Measurements from ENCODE around the gene RFXANK.

RFXANK gene

GRCh38 chr19:19185853-19186740 is 6.0 kb upstream of the RFXANK start:
- TF ChIP-seq GATA3 (IDR thresholded peaks at IDR 0.05; ENCODE audit: low read depth, low read length) = no peak
- TF ChIP-seq GATA2 (IDR thresholded peaks at IDR 0.05; ENCODE audit: low read depth, low read length) = no peak

- TF ChIP-seq GATA3 (IDR thresholded peaks at IDR 0.05; ENCODE audit: low read depth, low read length) (no peak), GATA2 (IDR thresholded peaks at IDR 0.05; ENCODE audit: low read depth, low read length) (no peak)
Measured at GRCh38 chr19:19186742-19187141, 5.3 kb upstream of the RFXANK start.

GRCh38 chr19:19191768-19192077 is 335 bp upstream of the RFXANK start:
- no peak for TF ChIP-seq GATA2 (IDR thresholded peaks at IDR 0.05; ENCODE audit: low read depth, low read length)
- TF ChIP-seq GATA3 (IDR thresholded peaks at IDR 0.05; ENCODE audit: low read depth, low read length) = no peak

- TF ChIP-seq GATA3 (IDR thresholded peaks at IDR 0.05; ENCODE audit: low read depth, low read length) (no peak), GATA2 (IDR thresholded peaks at IDR 0.05; ENCODE audit: low read depth, low read length) (peak; percentile 68)
Measured at GRCh38 chr19:19192910-19193423, 909 bp downstream of the RFXANK start.

- no peak for TF ChIP-seq GATA3 (IDR thresholded peaks at IDR 0.05; ENCODE audit: low read depth, low read length)
- TF ChIP-seq GATA2 (IDR thresholded peaks at IDR 0.05; ENCODE audit: low read depth, low read length) = no peak
Measured at GRCh38 chr19:19193926-19194325, 1.9 kb downstream of the RFXANK start.

GRCh38 chr19:19201697-19202630 is 9.9 kb downstream of the RFXANK start:
- TF ChIP-seq GATA3 (IDR thresholded peaks at IDR 0.05; ENCODE audit: low read depth, low read length) (no peak), GATA2 (IDR thresholded peaks at IDR 0.05; ENCODE audit: low read depth, low read length) (no peak)

GRCh38 chr19:19202707-19203011 is 10.6 kb downstream of the RFXANK start:
- TF ChIP-seq GATA2 (IDR thresholded peaks at IDR 0.05; ENCODE audit: low read depth, low read length) = no peak
- TF ChIP-seq GATA3 (IDR thresholded peaks at IDR 0.05; ENCODE audit: low read depth, low read length) = no peak

- TF ChIP-seq GATA2 (IDR thresholded peaks at IDR 0.05; ENCODE audit: low read depth, low read length) = no peak
- no peak for TF ChIP-seq GATA3 (IDR thresholded peaks at IDR 0.05; ENCODE audit: low read depth, low read length)
Measured at GRCh38 chr19:19203012-19203856, 11.2 kb downstream of the RFXANK start, which contains the start of gene NR2C2AP. TSS of gene NR2C2AP (minus strand) at chr19:19203414. CDS start at chr19:19203060, 354 bp downstream.

- TF ChIP-seq GATA2 (IDR thresholded peaks at IDR 0.05; ENCODE audit: low read depth, low read length) (no peak), GATA3 (IDR thresholded peaks at IDR 0.05; ENCODE audit: low read depth, low read length) (no peak)
Measured at GRCh38 chr19:19204181-19204580, 12.1 kb downstream of the RFXANK start.

- TF ChIP-seq GATA2 (IDR thresholded peaks at IDR 0.05; ENCODE audit: low read depth, low read length) (no peak), GATA3 (IDR thresholded peaks at IDR 0.05; ENCODE audit: low read depth, low read length) (no peak)
Measured at GRCh38 chr19:19205416-19206410, 13.7 kb downstream of the RFXANK start.

- no peak for TF ChIP-seq GATA3 (IDR thresholded peaks at IDR 0.05; ENCODE audit: low read depth, low read length)
- no peak for TF ChIP-seq GATA2 (IDR thresholded peaks at IDR 0.05; ENCODE audit: low read depth, low read length)
Measured at GRCh38 chr19:19206938-19207337, 14.9 kb downstream of the RFXANK start.

Measured in SH-SY5Y (cell line).